ENCODE data around the gene AQP3.
A peak's percentile ranks its signal among the peaks of the same experiment; 100 is the strongest.

AQP3 gene

GRCh38 chr9:33475357-33475756 lies 28.0 kb upstream of the AQP3 start:
- Histone ChIP-seq H3K27ac (no peak overlapping the region), H3K36me3 (replicated peaks) (peaks cover 19% of the 10 kb centered on the region), H3K27me3 (replicated peaks) (no peaks in the 10 kb centered on the region), H3K4me3 (ENCODE audit: low read depth, low read length) (no peak overlapping the region)
- in situ Hi-C loops (cut with HindIII; ENCODE audit: low pct_ligation_motif_present, low sequenced_read_pairs) = no loop called here
- TF ChIP-seq, protein P1, sequence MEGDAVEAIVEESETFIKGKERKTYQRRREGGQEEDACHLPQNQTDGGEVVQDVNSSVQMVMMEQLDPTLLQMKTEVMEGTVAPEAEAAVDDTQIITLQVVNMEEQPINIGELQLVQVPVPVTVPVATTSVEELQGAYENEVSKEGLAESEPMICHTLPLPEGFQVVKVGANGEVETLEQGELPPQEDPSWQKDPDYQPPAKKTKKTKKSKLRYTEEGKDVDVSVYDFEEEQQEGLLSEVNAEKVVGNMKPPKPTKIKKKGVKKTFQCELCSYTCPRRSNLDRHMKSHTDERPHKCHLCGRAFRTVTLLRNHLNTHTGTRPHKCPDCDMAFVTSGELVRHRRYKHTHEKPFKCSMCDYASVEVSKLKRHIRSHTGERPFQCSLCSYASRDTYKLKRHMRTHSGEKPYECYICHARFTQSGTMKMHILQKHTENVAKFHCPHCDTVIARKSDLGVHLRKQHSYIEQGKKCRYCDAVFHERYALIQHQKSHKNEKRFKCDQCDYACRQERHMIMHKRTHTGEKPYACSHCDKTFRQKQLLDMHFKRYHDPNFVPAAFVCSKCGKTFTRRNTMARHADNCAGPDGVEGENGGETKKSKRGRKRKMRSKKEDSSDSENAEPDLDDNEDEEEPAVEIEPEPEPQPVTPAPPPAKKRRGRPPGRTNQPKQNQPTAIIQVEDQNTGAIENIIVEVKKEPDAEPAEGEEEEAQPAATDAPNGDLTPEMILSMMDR (IDR thresholded peaks at IDR 0.05; ENCODE audit: low read depth, low read length, missing control alignments) = no peak
- DNase-seq = no peak

- peak within 1 kb of the TSS; percentile 97 for H3K4me3 ChIP-seq (ENCODE audit: low read depth, low read length)
- TF ChIP-seq, protein P1 (IDR thresholded peaks at IDR 0.05; ENCODE audit: low read depth, low read length, missing control alignments) = no peak
- in situ Hi-C loops (cut with HindIII; ENCODE audit: low pct_ligation_motif_present, low sequenced_read_pairs) = no loop called here
- H3K27ac ChIP-seq = peak within 1 kb of the TSS; percentile 70
- peak; percentile 99 for DNase-seq
- no peaks in the 10 kb centered on the region for H3K27me3 ChIP-seq (replicated peaks)
- H3K36me3 ChIP-seq (replicated peaks) = peaks cover 34% of the 10 kb centered on the region
These were observed 26.4 kb upstream of the AQP3 start, which contains the start of gene NOL6 for GRCh38 chr9:33473643-33474352. Gene NOL6, minus strand, starts transcription at chr9:33473924. Its CDS starts 82 bp downstream, at chr9:33473842.

DNA sequence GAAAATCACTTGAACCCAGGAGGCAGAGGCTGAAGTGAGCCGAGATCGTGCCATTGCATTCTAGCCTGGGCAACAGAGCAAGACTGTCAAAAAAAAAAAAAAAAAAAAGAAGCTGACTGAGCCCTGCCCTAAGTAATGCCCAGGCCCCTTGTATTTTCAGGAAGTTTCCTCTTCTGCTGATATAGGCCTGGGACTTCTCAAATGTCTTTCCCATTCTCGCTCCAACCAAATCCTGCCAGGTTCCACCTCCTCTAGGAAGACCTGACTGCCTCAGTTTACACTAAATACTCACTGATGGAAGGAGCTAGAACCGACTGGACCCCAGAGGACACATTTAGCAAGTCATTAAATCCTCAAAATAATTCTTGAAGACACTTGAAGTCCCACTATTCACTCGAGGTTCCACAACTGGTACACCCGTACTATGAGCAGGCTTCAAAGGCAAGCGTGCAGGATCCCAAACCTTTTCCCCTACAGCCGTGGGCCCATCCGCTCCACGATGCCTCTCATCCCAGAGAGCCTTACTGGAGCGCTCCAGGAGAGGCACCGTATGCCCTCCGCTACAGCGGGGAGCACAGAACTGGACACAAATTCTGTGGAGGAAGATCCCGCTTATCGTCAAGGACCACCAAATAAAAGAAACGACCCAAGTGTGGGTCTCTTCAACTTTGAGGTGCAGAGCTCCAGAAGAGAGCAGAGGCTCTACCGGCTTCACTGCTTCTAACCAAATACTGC lies 25.7 kb upstream of the AQP3 start:
- Histone ChIP-seq H3K4me3 (ENCODE audit: low read depth, low read length) (peak overlapping the region; percentile 97), H3K27ac (peak overlapping the region; percentile 50), H3K36me3 (replicated peaks) (peaks cover 41% of the 10 kb centered on the region), H3K27me3 (replicated peaks) (no peaks in the 10 kb centered on the region)
- in situ Hi-C loops (cut with HindIII; ENCODE audit: low pct_ligation_motif_present, low sequenced_read_pairs) = no loop called here
- no peak for DNase-seq
- TF ChIP-seq, protein P1 (IDR thresholded peaks at IDR 0.05; ENCODE audit: low read depth, low read length, missing control alignments) = no peak

DNA sequence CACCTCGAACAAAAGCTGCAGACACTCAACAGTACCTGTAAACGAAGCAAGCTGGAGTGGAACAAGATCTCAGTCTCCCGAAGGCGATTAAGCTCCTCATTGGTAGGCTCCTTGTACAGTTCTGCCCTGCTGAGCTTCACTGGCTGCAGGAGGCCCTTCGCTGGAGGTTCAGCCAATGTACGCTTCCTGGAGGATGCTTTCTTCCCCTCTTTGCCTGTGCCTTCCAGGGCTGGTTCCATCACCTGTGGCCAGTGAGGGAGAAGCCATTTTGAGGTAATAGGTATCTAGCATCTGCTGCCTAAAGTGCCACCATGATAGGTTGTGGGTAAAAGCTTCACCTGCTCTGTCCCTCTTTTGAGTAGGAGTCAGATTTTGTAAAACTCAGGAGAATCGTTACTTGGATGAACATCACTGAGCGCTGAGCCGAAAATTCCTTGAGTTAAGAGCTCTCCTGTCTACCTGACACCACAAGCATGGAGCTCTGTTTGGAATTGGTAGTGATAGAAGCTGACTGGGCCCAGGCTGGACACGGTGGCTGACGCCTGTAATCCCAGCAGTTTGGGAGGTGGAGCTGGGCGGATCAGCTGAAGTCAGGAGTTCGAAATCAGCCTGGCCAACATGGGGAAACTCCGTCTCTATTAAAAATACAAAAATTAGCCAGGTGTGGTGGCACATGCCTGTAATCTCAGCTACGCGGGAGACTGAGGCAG lies 24.9 kb upstream of the AQP3 start:
- H3K36me3 ChIP-seq (replicated peaks) = peaks cover 48% of the 10 kb centered on the region
- no peak overlapping the region for H3K27ac ChIP-seq
- H3K4me3 ChIP-seq (ENCODE audit: low read depth, low read length) = peak overlapping the region; percentile 97
- in situ Hi-C loops (cut with HindIII; ENCODE audit: low pct_ligation_motif_present, low sequenced_read_pairs) = no loop called here
- TF ChIP-seq, protein P1 (IDR thresholded peaks at IDR 0.05; ENCODE audit: low read depth, low read length, missing control alignments) = no peak
- no peaks in the 10 kb centered on the region for H3K27me3 ChIP-seq (replicated peaks)
- no peak for DNase-seq

DNA sequence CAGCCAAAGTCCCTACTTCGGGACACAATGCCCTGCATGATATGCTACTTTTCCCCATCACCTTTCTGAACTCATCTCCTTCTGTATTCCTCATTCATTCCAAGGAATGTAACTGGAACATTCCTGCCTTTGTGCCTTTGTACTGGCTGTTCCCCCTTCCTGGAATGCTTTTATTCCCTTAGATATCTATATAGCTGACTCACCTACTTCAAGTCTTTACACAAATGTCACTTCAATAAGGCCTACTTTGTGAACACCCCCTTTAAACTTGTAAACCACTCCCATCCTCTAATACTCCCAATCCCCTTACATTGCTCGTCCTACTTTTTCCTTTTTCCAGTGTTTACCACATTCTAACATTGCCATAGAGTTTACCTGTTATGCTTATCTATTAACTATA lies 24.0 kb upstream of the AQP3 start:
- H3K27ac ChIP-seq = no peak overlapping the region
- H3K36me3 ChIP-seq (replicated peaks) = peaks cover 58% of the 10 kb centered on the region
- no peaks in the 10 kb centered on the region for H3K27me3 ChIP-seq (replicated peaks)
- no peak for DNase-seq
- TF ChIP-seq, protein P1 (IDR thresholded peaks at IDR 0.05; ENCODE audit: low read depth, low read length, missing control alignments) = no peak
- no peak overlapping the region for H3K4me3 ChIP-seq (ENCODE audit: low read depth, low read length)
- in situ Hi-C loops (cut with HindIII; ENCODE audit: low pct_ligation_motif_present, low sequenced_read_pairs) = no loop called here
